Esophagus muscularis mucosa (tissue), 4 donors: ENCODE measurements around the gene WASF3.

Experiments
- EP300 ChIP-seq: sonication (generic); formaldehyde crosslinking; IDR thresholded peaks from one replicate; pipeline ENCODE4 v1.6.1; 2017; ENCODE audit warnings: antibody characterized with exemption
- POLR2A ChIP-seq: fragments of 450-650 bp; IDR thresholded peaks from one replicate; pipeline ENCODE4 v1.6.1; 2017; ENCODE audit warnings: antibody characterized with exemption, moderate library complexity, mild to moderate bottlenecking, low read depth
- POLR2AphosphoS5 ChIP-seq, 2 donors: sonication (generic); formaldehyde crosslinking; IDR thresholded peaks; one replicate each; pipeline ENCODE4 v1.6.1; 2017; ENCODE audit warnings: antibody characterized with exemption in 2 of 2
- TF ChIP-seq, protein P1 (sequence below), 3 experiments: fragments of 200-600 bp in 2 of 3; fragments of 450-650 bp in 1 of 3; sonication (generic) in 2 of 3; IDR thresholded peaks; one replicate each; pipeline ENCODE4 v1.5.1; 2017 to 2019; ENCODE audit warnings: antibody characterized with exemption in 3 of 3, mild to moderate bottlenecking in 2 of 3, moderate library complexity in 1 of 3

GRCh38 chr13:26658448-26659385 is 101.2 kb downstream of the WASF3 start:
- TF ChIP-seq, protein P1, sequence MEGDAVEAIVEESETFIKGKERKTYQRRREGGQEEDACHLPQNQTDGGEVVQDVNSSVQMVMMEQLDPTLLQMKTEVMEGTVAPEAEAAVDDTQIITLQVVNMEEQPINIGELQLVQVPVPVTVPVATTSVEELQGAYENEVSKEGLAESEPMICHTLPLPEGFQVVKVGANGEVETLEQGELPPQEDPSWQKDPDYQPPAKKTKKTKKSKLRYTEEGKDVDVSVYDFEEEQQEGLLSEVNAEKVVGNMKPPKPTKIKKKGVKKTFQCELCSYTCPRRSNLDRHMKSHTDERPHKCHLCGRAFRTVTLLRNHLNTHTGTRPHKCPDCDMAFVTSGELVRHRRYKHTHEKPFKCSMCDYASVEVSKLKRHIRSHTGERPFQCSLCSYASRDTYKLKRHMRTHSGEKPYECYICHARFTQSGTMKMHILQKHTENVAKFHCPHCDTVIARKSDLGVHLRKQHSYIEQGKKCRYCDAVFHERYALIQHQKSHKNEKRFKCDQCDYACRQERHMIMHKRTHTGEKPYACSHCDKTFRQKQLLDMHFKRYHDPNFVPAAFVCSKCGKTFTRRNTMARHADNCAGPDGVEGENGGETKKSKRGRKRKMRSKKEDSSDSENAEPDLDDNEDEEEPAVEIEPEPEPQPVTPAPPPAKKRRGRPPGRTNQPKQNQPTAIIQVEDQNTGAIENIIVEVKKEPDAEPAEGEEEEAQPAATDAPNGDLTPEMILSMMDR (IDR thresholded peaks at IDR 0.05): no peak
- TF ChIP-seq POLR2A (no peak), EP300 (no peak), POLR2AphosphoS5 (IDR thresholded peaks at IDR 0.05) (no peak)
